Fibroblast of pulmonary artery (primary cell): ENCODE results near the gene GZMB.
"Not testable (repeated sequence)": the region's sequence is repeated elsewhere in the genome, so short reads cannot be mapped to it uniquely, and the experiment has no call there.

ENCODE experiments used
- DNase-seq: peaks from one replicate; pipeline ENCODE4 v3.0.0-alpha.2; 2010; ENCODE audit warnings: low read depth
- H3K4me3 ChIP-seq: replicated peaks from 2 replicates; pipeline ENCODE4 v1.5.1; 2011; ENCODE audit warnings: low read depth, mild to moderate bottlenecking, control low read depth, low read length, moderate library complexity
- CTCF ChIP-seq: IDR thresholded peaks from 2 replicates; pipeline ENCODE4 v1.5.1; 2011; ENCODE audit warnings: mild to moderate bottlenecking, control low read depth, low read length, inconsistent platforms; ENCODE audit errors: missing control alignments

Gene GZMB

GRCh38 chr14:24664366-24664765, 30.4 kb upstream of the GZMB start:
- no peak for DNase-seq
- no peak overlapping the region for H3K4me3 ChIP-seq
- TF ChIP-seq CTCF, result no peak

- no peak for DNase-seq
- no peak overlapping the region for H3K4me3 ChIP-seq
- TF ChIP-seq CTCF, result no peak
These were observed 28.8 kb upstream of the GZMB start for GRCh38 chr14:24662753-24663152.

- DNase-seq, result no peak
- H3K4me3 ChIP-seq, result no peak overlapping the region
- no peak for TF ChIP-seq CTCF
These were observed 26.1 kb upstream of the GZMB start for GRCh38 chr14:24659916-24660570.

GRCh38 chr14:24648361-24648760, 14.4 kb upstream of the GZMB start:
- DNase-seq, H3K4me3 ChIP-seq: not testable (repeated sequence)

- no peak for TF ChIP-seq CTCF
- no peak for DNase-seq
- no peak overlapping the region for H3K4me3 ChIP-seq
These were observed 5.9 kb upstream of the GZMB start for GRCh38 chr14:24639905-24640304.

- no peak overlapping the region for H3K4me3 ChIP-seq
- no peak for TF ChIP-seq CTCF
- no peak for DNase-seq
These were observed 5.3 kb upstream of the GZMB start for GRCh38 chr14:24639270-24639669.

- H3K4me3 ChIP-seq, result no peak overlapping the region
- DNase-seq, result no peak
- TF ChIP-seq CTCF, result no peak
These were observed 637 bp downstream of the GZMB start for GRCh38 chr14:24633353-24633752.
